GM18520 (cell line): ENCODE data around the gene GOSR1.
"Not testable (repeated sequence)": the region's sequence is repeated elsewhere in the genome, so short reads cannot be mapped to it uniquely, and the experiment has no call there.

Experiments used
- ATAC-seq: cut with Tn5 transposase; IDR thresholded peaks from one replicate; pipeline ENCODE4 v1.9.1; 2021; ENCODE audit not compliant: unreplicated experiment

GOSR1 gene

DNA sequence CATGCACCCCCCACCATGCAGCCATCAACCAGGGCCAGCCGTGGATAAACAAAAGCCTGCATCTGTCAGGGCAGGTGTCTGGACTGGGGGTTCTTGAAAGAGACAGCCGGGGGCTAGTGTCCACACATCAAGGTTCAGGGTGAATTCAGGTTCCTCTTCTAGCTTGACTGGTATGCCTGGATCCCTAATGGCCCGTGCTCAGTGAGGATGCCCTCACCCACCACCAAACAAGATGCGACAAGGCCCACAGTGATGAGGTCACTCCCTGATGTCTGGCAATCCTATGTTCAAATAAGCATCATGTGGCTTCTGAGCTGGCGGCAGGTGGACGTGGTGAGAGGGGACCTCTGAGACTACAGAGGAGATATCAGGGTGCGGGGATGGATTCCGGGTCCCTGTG, 64.6 kb downstream of the GOSR1 start:
- ATAC-seq: no peak

DNA sequence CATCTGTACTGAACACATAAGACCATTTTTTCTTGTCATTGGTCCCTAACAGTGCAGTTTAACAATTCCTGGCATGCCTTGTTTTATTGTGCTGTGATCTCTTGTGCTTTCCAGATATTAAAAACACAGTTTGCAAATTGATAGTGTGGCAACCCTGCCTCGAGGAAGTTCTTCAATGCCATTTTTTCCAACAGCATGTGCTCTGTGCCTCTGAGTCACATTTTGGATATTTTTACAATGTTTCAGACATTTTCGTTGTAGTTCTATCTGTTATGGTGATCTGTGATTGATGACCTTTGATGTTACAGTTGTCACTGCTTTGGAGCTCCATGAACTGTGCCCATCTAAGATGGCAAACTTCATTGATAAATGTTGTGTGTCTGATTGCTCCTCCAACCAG, 66.2 kb downstream of the GOSR1 start:
- no peak for ATAC-seq

DNA sequence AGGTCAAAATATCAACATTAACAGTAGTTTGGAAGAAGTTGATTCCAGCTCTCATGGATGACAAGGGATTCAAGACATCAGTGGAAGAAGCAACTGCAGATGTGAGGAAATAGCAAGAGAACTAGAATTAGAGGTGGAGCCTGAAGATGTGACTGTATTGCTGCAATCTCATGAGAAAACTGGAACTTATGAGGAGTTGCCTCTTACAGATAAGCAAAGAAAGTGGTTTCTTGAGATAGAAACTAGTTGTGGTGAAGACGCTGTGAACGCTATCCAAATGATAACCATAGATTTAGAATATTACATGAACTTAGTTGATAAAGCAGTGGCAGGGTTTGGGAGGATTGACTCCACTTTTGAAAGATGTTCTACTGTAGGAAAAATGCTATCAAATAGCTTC, 67.8 kb downstream of the GOSR1 start:
- no peak for ATAC-seq

DNA sequence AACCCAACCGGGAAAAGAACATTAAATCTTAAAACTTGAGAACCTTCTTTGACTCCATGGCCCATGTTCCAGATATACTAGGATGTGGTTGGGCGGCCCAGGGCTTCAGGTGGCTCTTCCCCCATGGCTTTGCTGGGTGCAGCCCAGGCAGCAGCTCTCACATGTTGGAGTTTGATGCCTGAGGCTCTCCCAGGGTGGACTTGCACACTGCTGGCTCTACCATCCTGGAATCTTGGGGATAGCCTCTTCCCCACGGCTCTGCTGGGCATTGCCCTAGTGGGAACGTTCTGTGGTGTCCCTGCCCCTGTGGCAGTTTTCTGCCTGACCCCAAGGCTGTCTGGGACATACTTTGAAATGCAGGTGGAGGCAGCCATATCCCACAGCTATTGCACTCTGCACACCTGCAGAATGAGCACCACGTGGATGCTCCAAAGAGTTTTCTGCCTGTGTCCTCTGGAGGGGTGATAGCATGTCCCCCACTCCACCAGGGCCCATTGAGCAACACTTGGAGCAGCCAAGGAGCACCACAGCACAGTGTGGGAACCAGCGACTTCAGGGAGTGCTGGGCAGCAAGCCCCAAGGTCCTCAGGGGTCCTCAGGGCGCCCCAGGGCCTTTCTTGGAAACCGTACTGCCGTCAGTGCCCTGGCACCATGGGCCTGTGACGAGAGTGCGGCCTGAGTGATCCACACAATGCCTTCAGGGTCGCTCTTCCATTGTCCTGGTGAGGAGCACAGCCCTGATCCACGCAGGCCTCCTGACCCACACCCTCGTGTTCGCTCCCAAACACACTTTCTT, 70.8 kb downstream of the GOSR1 start:
- no peak for ATAC-seq

DNA sequence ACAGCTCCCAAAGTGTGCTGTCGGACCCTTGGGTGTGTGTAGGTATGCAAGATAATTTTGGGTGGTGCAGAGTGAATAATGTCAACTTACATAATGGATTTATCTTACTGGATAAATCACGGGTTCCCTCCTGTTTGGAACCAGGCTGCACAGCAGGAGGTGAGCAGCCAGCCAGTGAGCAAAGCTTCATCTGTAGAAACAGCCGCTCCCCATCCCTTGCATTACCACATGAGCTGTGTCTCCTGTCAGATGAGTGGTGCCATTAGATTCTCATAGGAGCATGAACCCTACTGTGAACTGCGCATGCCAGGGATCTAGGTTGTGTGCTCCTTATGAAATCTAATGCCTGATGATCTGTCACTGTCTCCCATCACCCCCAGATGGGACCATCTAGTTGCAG, 72.0 kb downstream of the GOSR1 start:
- not testable (repeated sequence) for ATAC-seq

DNA sequence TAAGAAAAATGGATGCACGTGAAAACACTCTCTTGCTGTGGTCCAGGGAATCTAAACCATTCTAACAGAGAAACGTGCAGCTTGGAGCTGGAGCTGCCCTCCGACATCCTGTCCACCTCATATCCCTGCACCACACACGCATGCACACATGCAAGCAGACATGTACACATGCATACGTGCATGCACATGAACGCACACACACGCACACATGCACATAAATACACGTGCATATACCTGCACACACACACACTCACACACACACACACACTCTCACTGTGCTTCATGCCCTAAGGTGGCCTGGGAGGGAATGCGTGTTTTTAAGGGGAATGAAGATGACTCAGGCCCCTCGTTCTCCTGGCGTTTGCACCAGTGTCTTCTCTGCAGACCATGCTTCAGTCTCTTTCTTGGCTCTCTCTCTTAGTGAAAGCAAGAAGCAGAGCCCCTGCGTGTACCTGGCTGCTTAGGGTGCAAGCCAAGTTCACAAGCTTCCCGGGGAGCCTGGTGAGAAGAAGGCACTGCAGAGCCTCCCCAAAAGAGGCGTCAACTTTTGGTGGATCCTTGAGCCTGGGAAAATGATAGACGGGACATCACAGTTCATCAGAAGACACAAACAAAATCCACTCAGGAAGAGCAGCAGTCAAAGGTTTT, 72.8 kb downstream of the GOSR1 start:
- ATAC-seq: no peak

DNA sequence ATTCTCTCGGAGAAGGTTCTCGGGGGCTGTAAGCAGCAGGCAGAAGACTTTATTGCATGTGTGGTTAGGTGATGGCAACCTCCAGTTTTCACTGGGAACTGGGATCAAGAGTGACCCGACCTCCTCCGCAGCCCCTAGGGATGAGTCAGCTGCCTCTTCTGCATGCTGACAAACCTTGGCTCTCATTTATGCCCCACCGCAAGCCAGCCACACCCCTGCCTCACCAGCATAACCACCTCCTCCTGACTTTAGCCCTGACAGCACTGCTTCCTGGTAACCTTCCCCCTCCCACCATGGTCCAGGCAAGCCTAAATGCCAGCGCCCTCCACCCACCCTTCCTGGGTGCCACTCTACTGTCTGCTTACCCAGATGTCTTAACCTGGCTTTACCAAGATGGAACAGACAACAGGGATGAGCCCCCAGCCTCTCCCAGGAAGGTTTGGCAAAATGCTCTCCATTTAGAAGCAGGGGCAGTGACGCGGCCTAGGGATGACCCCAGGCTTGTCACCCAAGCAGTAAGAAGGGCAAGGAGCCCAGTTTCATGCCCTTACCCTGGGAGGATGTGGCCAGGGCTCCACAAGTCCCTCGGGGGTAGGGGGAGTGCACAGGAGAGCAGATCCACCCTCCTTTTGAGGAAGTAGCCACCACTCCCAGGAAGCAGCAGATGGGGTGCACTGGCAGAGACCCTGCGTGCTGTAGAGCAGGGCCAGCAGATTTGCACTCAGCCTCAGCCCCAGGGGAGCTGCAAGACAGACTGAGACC, 73.5 kb downstream of the GOSR1 start:
- ATAC-seq: no peak

DNA sequence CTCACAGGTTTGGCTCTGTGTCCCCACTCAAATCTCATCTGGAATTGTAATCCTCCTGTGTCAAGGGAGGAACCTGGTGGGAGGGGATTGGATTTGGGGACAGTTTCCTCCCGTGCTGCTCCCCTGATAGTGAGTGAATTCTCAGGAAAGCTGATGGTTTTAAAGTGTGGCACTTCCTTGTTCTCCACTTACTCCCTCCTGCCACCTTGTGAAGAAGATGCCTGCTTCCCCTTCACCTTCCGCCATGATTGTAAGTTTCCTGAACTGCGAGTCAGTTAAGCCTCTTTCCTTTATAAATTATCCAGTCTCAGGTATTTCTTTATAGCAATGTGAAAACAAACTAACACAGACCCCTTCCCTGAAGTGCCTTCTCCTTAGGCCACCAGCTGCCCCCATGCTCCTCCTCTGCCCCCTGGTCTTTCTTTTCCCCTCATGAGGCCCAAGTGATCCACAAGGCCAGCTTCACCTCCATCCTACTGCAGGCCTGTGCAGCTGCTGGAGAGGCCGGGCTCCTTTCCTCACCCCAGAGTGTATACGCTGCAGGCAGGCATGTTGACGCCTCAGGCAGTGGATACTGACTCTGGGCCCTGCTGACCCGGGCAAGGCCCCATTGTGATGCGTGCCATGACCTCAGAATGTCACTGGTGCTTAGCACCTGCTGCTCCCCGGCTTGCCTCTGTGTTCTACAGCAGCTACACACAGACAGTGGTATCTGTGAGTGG, 74.2 kb downstream of the GOSR1 start:
- ATAC-seq: not testable (repeated sequence)

DNA sequence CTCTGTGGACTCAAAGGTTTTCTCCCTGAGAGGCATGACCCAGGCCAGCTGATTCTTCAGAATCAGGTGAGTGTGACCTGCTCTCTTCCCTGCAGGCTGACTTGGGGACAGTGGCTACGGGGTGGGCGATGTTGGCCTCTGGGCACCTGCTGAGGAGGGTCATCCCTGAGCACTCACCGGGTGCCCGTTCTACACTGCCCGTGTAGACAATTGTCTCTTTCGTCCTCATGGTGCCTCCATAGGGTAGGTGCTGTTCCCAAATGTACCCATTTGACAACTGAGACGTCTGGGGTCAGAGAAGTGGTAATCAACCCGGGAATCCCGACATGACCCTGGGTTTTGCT, 74.8 kb downstream of the GOSR1 start:
- no peak for ATAC-seq

DNA sequence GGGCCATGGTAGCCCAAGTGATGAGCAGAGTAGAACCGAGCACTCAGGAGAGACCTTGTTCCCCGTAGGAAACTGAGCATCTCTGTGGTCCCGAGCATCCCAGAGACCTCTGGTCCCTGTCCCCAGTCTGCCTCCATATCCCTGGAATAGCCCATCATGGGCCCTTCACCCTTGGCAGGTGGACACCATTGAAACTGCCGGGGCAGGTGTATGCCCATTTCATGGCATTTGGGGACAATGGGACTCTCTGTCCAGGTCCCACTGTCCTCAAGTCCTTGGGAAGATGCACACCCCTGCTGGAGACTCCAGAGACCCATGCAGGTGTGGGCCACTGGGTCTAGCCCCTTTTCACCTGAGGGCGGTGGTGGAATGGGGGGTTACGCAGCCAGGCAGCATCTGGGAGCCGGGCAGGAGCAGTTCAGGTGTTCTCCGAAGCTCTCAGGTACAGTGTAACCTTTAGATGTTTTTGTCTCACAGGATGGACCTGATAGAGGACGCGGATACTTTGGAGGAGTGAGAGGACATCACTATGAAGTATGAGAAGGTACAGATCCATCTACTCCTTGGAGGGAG, 75.9 kb downstream of the GOSR1 start:
- ATAC-seq: no peak

DNA sequence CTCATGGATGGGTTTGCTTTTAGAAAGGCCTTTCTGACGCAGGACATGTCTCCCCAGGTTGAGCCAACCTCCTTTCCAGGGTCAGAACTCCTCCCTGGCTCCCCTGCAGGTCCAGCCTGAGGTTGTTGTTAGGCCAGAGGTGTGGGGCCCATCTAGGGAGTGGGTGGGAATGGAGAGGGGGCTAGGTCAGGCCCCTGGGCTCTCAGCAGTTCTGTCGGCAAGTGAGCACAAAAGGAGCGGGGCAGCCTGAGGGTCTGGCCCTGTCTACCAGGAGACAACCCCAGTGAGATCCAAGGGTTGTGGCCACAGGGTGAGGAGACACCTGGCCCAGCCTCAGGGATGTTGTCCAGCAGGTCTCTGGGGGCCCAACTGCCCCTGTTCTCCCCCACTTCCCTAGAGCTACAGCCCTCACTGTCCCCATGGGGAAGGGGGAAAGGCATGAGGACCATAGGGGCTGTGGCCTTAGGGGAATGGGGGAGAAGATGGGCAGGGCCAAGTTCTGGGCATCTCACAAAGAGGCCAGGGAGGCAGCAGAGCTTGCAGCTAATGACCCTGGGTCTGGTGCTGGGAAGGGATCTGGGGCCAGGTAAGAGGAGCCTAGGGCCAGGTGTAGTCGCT, 76.7 kb downstream of the GOSR1 start:
- ATAC-seq: not testable (repeated sequence)

DNA sequence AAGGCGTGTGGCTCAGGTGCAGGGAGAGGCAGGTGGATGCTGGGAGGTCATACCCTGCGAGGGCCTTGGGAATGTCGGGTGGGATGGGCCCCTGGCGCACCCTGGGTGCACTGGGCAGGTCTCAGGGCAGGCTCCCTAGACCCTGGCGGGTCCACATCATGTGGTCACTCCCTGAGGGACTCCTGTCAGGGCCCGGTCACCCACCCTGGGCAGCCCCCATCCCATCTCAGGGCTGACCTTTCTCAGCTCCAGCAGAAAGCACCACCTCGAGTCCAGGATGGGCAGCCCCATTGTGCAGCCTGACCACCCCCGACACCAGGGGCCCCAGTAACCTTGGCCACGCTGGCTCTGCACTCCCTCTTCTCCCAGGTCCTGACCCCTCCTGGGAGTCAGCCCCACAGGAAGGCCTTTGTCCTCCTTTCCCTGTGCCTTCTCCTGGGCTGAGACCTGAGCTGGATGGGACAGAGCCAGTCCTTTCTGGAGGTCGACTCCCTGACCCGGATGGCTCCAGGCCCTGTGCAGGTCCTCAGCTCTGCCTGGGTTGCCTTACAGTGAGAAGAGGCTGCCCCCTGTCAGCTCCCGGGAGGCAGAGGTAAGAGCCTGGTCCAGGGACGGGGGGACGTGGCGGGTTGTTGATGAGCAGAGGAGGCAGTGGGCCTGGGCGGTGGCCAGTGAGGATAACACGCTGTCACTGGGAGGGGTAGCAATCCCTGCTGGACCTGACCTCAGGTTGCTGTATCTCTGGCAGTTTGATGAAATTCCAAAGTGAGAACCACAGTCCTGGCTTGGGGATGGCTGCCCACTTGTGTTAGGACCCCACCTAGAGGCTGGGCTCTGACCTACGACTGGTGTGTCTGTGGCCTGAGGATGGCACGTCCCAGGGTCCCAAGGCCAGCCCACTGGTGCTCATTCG, 77.9 kb downstream of the GOSR1 start:
- no peak for ATAC-seq

DNA sequence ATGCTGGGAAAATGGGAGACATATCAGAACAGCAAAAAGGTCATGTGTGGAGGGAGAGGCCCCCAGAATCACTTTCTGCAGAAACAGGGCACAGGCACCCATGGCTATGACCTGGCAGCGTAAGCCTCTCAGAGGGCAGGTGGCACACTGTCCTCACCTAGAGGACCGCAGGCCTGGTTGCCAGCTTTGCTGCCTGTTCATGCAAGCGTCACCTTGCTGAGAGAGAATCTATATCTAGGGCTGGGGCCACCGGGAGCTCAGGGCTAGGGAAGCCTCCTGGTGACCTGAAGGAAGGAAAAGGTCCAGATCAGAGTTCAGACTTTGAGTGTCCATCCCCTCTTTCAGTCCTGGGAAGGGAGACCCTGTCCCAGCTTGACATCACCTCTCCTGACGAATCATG, 78.7 kb downstream of the GOSR1 start:
- ATAC-seq: no peak

DNA sequence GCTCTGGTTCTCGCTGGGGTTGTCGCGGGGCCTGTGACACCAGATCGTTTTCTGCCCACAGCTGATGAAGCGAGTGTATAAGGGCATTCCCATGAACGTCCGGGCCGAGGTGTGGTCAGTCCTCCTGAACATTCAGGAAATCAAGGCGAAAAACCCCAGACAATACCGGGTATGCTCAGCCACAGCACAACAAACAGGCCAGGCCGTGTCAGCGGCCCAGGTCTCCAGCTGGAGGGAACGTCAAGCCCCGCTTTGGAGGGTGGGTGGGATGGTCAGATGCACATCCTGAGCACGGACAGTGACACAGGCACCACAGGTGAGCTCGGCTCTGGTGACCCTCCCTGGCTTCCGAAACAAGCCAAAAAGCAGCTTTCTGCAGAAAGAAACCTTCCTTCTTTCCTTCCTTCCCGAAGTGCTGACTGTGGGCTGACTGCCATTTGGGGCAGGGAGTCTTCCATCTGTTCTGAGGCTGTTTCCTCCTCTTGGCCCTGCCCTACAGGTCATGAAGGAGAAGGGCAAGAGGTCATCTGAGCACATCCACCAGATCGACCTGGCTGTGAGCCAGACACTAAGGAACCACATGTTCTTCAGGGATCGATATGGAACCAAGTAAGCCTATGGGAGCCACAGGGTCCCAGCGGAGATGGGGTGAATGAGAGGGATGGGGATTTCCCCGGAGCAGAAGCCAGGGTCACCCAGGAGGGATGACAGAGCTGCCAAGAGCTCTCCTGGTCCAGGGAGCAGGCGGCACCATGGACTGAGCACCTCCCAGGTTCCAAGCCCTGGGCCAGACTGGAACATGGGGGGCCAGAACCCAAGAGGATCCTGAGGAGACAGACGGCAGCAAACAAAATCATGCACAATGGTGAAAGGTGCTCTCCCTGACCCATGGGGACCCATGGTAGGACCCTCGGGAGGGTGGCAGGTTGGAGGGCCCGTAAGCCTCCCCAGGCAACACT, 79.4 kb downstream of the GOSR1 start:
- ATAC-seq: no peak

DNA sequence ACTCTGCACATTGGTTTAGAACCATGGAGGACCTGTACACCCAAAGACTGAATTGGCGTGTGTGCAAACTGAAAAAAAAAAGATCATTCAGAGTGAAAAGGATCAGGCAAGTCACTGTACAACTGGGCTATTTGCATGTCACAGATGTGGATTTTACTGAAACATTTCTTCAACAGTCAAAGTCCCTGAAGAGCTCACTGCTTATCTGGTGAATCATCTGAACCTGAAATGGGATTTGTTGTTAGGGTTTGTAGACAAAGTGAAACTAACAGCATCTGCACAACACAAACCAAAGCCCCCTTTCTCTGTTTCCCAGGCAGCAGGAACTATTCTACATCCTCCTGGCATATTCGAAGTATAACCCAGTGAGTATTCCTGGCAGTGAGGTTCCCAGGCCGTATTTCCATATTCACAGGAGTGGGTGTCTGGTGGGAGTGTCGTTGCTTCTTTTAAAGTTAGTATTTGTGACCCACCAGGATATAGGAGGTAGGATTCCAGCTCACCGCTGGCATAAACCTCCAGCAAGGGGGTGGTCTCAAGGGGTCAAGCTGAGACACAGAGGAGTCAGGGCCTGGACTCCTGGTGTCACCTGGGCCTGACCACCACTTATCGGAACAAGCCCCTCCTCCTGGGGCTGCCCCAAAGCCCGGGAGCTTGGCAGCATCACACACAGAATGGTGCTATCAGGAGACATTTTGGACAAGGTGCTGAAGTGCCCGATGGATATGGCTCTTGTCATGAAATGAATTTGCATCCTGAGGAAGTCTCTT, 80.9 kb downstream of the GOSR1 start:
- ATAC-seq: no peak

DNA sequence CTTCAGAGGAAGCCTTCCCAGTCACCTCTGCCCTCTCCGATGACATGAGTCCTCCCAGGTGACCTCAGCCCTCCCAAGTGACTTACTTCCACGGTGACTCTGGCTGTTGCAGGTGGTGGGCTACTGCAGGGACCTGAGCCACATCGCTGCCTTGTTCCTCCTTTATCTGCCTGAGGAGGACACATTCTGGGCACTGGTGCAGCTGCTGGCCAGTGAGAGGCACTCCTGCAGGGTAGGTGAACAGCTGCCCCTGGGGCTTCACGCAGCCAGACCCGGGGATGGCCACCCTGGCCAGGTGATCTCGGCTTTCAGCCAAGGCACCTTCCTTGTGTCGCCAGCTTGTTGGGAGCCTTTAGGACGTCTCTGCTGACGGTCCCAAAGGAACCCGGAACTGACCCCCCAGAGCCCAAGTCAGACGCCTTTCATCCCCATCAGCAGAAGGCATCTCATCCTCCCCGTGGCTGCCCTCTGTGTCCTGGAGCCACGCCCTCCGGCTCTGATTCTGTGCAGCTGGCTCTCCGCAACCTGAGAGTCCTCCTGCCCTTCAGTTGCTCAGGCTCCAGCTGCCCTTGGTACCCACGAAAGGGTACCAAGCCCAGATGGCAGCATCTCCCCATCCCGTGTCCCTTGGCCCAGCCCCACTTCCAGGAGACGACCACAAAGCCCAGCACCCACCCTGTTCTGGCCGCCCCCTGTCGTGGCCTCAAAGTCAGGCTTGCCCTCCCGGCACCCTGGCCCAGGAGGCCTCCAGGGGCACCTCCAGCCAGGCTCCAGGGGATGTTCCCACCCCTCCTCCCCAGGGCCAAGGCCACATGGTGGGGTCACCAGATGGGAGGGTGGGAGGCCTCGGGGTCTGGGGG, 81.7 kb downstream of the GOSR1 start:
- no peak for ATAC-seq

DNA sequence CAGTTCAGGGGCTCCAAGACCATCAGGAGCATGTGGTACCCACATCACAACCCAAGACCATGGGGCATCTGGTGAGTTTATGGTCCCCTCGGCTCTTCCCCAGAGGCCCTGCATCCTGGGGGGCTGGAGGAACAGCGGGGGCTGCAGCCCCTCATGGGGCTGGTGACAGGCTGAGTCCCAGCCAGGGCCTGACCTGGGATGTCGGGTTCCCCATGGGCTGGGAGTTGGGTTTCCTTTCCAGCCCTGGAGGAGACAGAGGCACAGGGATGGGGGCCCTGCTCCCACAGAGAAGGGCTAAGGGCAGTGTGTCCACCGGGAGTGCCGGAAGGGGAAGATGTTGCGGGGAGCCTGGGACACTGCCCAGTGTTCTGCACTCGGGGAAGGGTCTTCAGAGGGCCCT, 82.4 kb downstream of the GOSR1 start:
- ATAC-seq: no peak
